HL-60/S4 (cell line): ENCODE results near the gene SLC1A2.

Source experiments
- in situ Hi-C: fragments of 300-500 bp; cut with MboI; formaldehyde crosslinking; loops from 2 replicates; pipeline ENCODE4 v1.14.3; 2022; ENCODE audit warnings: low sequenced_read_pairs

Gene SLC1A2

GRCh38 chr11:35206616-35207015 lies 212.7 kb downstream of the SLC1A2 start:
- in situ Hi-C loops = no loop called here

DNA sequence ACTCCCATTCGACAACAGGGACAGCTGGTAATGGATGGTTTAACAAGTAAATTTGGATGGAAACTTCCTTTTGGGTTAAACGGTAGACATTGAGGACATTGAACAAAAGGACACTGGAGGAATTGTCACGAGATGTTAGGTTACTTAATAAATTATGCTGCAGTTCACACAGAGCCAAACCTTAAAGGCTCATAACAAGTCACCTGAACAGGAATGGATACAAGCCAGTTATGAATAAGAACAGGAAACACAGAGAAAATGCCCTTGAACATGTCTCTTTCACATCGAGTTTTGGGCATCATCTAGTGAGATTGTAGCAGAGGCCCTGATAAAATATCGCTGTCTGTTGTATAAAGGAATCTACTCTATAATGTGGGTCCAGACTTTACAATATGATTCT lies 214.7 kb downstream of the SLC1A2 start:
- in situ Hi-C loops = no loop called here
